ENCODE data around the gene FBXL16. TPM values are rescaled to one million over a fixed set of nuclear protein-coding genes. Genes with fewer than 3 reads are reported as not detected.
"Not testable (repeated sequence)": the region's sequence is repeated elsewhere in the genome, so short reads cannot be mapped to it uniquely, and the experiment has no call there.

Gene FBXL16
- polyA plus RNA-seq, 1 donor = 3.8 TPM

DNA sequence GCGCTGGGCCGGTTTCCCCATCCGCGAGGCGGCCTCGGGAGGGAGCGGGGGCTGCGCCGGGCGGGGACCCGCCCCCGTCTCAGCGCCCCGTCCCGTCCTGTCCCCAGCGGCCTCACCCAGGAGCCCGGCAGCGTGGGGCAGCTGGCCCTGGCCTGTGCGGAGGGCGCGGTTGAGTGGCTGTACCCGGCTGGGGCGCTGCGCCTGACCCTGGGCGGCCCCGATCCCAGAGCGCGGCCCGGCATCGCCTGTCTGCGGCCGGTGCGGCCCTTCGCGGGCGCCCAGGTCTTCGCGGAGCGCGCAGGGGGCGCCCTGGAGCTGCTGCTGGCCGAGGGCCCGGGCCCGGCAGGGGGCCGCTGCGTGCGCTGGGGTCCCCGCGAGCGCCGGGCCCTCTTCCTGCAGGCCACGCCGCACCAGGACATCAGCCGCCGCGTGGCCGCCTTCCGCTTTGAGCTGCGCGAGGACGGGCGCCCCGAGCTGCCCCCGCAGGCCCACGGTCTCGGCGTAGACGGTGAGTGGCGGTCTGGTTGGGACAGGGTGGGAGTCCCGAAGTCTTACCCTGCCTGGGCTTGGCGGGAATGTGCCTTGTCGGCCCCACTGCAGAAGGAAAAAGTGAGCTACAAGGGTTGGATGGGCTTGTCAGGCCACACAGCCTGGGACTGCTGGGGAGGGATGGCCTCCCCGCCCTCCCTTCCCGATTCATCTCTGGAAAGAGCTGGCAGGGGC lies 10.0 kb upstream of the FBXL16 start:
- WGBS (ENCODE audit: insufficient coverage, low lambda C conversion rate) = no CpG with 5 or more reads among the region's 74 CpGs
- no peaks in the 10 kb centered on the region for H3K36me3 ChIP-seq (ENCODE audit: control insufficient read depth, insufficient read depth, low read length)
- H3K4me3 ChIP-seq (ENCODE audit: low read length) = no peak overlapping the region
- H3K27ac ChIP-seq (ENCODE audit: low read length) = no peak overlapping the region
- no peak for DNase-seq
- H3K9me3 ChIP-seq (ENCODE audit: control insufficient read depth, low read depth, low read length) = peaks cover 11% of the 10 kb centered on the region
- H3K27me3 ChIP-seq (ENCODE audit: control insufficient read depth, insufficient read depth, low read length) = peaks cover 40% of the 10 kb centered on the region
- peaks cover 24% of the 10 kb centered on the region for H3K4me1 ChIP-seq (ENCODE audit: control insufficient read depth, insufficient read depth, low read length)

DNA sequence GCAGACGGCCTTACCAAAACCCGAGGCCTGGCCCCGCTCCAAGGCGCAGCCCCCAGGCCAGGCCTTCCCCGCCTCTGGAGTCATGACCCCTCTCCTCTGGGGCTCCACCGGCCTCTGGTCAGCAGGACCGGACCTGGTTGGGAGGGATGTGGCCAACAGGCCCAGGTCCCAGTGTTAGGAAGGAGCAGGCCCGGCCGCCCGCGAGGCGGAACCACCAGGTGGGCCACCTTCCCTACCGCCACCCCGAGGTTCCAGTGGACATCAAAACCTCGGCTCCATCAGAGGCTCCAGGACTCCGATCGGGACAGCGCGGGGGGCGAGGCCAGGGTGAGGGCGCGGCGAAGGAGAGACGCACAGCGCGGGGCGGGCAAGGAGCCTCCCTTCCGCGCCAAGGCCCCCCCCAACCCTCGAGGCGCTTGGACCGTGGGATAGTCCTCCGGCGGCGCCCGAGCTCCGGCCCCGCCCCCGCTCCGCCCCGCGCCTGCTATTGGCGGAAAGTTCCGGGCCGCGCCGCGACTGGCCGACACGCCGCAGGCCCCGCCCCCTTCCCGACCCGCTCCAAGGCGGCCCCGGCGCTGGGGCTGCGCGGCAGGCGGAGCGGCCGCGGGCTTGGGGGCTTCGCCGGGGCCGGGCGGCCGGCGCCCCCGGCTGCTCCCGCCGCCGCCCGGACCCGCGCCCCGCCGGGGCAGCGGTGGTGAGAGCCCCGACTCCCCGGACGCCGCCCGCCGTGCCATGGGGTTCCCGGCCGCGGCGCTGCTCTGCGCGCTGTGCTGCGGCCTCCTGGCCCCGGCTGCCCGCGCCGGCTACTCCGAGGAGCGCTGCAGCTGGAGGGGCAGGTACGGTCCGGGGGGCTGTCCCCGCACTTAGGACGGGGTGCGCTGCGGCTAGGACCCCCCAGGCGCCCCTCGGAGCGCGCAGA lies 9.2 kb upstream of the FBXL16 start, which contains the start of gene METRN:
Gene METRN (plus strand): TSS at position 561 of the 919 bp plus-strand sequence. CDS start 172 bp downstream, at position 733.
- no CpG with 5 or more reads among the region's 108 CpGs for WGBS (ENCODE audit: insufficient coverage, low lambda C conversion rate)
- peaks cover 18% of the 10 kb centered on the region for H3K4me1 ChIP-seq (ENCODE audit: control insufficient read depth, insufficient read depth, low read length)
- peaks cover 49% of the 10 kb centered on the region for H3K27me3 ChIP-seq (ENCODE audit: control insufficient read depth, insufficient read depth, low read length)
- H3K27ac ChIP-seq (ENCODE audit: low read length) = no peak within 1 kb of the TSS
- peaks cover 10% of the 10 kb centered on the region for H3K9me3 ChIP-seq (ENCODE audit: control insufficient read depth, low read depth, low read length)
- H3K4me3 ChIP-seq (ENCODE audit: low read length) = no peak within 1 kb of the TSS
- DNase-seq = peak; percentile 78 to 87
- H3K36me3 ChIP-seq (ENCODE audit: control insufficient read depth, insufficient read depth, low read length) = no peaks in the 10 kb centered on the region

- peaks cover 10% of the 10 kb centered on the region for H3K9me3 ChIP-seq (ENCODE audit: control insufficient read depth, low read depth, low read length)
- DNase-seq = no peak
- H3K27ac ChIP-seq (ENCODE audit: low read length) = no peak overlapping the region
- WGBS (ENCODE audit: insufficient coverage, low lambda C conversion rate) = no CpG with 5 or more reads among the region's 11 CpGs
- no peak overlapping the region for H3K4me3 ChIP-seq (ENCODE audit: low read length)
- no peaks in the 10 kb centered on the region for H3K36me3 ChIP-seq (ENCODE audit: control insufficient read depth, insufficient read depth, low read length)
- H3K4me1 ChIP-seq (ENCODE audit: control insufficient read depth, insufficient read depth, low read length) = peaks cover 14% of the 10 kb centered on the region
- H3K27me3 ChIP-seq (ENCODE audit: control insufficient read depth, insufficient read depth, low read length) = peaks cover 56% of the 10 kb centered on the region
These were observed 8.5 kb upstream of the FBXL16 start for GRCh38 chr16:714079-714478.

GRCh38 chr16:712740-713250 lies 7.2 kb upstream of the FBXL16 start:
- not testable (repeated sequence) for DNase-seq; H3K27ac ChIP-seq (ENCODE audit: low read length); H3K9me3 ChIP-seq (ENCODE audit: control insufficient read depth, low read depth, low read length); H3K4me3 ChIP-seq (ENCODE audit: low read length); H3K36me3 ChIP-seq (ENCODE audit: control insufficient read depth, insufficient read depth, low read length); H3K4me1 ChIP-seq (ENCODE audit: control insufficient read depth, insufficient read depth, low read length)
- peaks cover 69% of the 10 kb centered on the region for H3K27me3 ChIP-seq (ENCODE audit: control insufficient read depth, insufficient read depth, low read length)
- WGBS (ENCODE audit: insufficient coverage, low lambda C conversion rate) = no CpG with 5 or more reads among the region's 13 CpGs

DNA sequence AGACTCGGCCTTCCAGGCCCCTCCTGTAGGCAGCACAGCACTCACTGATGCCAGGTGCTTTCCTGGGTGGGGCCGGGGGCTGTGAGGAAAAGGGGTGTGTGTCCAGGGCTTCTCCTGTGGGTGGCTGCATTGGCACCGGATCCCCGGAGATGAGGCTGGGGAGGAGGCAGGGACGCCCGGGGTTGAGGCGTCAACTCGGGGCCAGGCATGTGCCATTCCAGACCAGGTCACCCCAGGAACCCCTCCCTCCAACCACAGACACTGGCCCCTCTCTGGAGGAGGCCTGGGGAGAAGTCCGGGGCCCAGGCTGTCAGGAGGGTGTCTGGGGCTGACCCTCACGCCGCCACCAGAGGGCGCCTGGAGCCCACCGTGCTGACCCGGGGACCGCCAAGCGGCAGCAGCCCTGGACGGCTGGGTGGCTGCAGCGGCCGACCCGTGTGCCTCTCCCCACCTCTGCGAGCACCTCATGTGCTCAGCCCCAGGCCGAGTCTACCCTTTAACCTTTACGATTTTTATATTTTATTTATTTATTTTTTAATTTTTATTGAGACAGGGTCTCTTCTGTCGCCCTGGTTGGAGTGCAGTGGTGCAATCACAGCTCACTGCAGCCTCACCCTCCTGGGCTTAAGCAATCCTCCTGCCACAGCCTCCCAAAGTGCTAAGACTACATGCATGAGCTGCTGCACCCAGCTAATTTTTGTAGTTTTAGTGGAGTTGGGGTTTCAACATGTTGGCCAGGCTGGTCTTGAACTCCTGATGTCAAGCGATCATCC lies 6.1 kb upstream of the FBXL16 start:
- WGBS (ENCODE audit: insufficient coverage, low lambda C conversion rate) = 0% methylated on average over 1 of the region's 25 CpGs
- Histone ChIP-seq H3K27ac (ENCODE audit: low read length) (no peak overlapping the region), H3K4me1 (ENCODE audit: control insufficient read depth, insufficient read depth, low read length) (peaks cover 6% of the 10 kb centered on the region), H3K9me3 (ENCODE audit: control insufficient read depth, low read depth, low read length) (peaks cover 5% of the 10 kb centered on the region), H3K27me3 (ENCODE audit: control insufficient read depth, insufficient read depth, low read length) (peaks cover 75% of the 10 kb centered on the region), H3K36me3 (ENCODE audit: control insufficient read depth, insufficient read depth, low read length) (no peaks in the 10 kb centered on the region), H3K4me3 (ENCODE audit: low read length) (no peak overlapping the region)
- DNase-seq = peak; percentile 48 to 56

- no peaks in the 10 kb centered on the region for H3K36me3 ChIP-seq (ENCODE audit: control insufficient read depth, insufficient read depth, low read length)
- peaks cover 3% of the 10 kb centered on the region for H3K4me1 ChIP-seq (ENCODE audit: control insufficient read depth, insufficient read depth, low read length)
- DNase-seq = no peak
- no CpG with 5 or more reads among the region's 12 CpGs for WGBS (ENCODE audit: insufficient coverage, low lambda C conversion rate)
- peak overlapping the region; percentile 45 for H3K27ac ChIP-seq (ENCODE audit: low read length)
- H3K9me3 ChIP-seq (ENCODE audit: control insufficient read depth, low read depth, low read length) = peaks cover 3% of the 10 kb centered on the region
- no peak overlapping the region for H3K4me3 ChIP-seq (ENCODE audit: low read length)
- H3K27me3 ChIP-seq (ENCODE audit: control insufficient read depth, insufficient read depth, low read length) = peaks cover 75% of the 10 kb centered on the region
These were observed 5.5 kb upstream of the FBXL16 start for GRCh38 chr16:711084-711483.

DNA sequence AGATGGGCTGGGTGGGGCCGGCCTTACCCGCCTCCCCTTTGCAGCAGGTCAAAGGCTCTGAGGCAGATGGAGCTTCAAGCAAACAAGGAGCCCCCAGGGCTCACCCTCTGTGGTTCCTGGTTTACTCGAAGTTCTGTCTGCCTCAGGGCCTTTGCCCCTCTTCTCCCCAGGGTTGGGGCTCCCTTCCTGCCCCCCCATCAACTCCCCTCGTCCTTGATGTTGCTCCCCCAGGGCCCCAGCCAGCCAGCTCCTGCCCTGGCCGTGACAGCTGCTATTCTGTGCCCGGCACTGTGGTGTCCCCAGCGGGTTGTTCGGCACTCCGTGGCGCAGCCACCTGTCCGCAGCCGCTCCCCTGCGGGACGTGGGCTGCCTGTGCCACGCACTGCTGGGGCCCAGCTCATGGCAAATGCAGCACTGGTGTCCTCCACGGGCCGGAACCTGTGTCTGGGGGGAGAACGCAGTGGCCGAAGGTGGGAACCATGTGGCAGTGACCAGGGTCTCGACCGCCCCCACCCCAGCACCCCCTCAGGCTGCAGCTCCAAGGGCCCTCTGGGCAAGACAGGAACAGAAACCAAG lies 5.0 kb upstream of the FBXL16 start:
- WGBS (ENCODE audit: insufficient coverage, low lambda C conversion rate) = no CpG with 5 or more reads among the region's 21 CpGs
- H3K27me3 ChIP-seq (ENCODE audit: control insufficient read depth, insufficient read depth, low read length) = peaks cover 73% of the 10 kb centered on the region
- H3K36me3 ChIP-seq (ENCODE audit: control insufficient read depth, insufficient read depth, low read length) = no peaks in the 10 kb centered on the region
- H3K27ac ChIP-seq (ENCODE audit: low read length) = peak overlapping the region; percentile 45
- H3K4me3 ChIP-seq (ENCODE audit: low read length) = no peak overlapping the region
- peaks cover 3% of the 10 kb centered on the region for H3K9me3 ChIP-seq (ENCODE audit: control insufficient read depth, low read depth, low read length)
- DNase-seq = no peak
- H3K4me1 ChIP-seq (ENCODE audit: control insufficient read depth, insufficient read depth, low read length) = peaks cover 3% of the 10 kb centered on the region

DNA sequence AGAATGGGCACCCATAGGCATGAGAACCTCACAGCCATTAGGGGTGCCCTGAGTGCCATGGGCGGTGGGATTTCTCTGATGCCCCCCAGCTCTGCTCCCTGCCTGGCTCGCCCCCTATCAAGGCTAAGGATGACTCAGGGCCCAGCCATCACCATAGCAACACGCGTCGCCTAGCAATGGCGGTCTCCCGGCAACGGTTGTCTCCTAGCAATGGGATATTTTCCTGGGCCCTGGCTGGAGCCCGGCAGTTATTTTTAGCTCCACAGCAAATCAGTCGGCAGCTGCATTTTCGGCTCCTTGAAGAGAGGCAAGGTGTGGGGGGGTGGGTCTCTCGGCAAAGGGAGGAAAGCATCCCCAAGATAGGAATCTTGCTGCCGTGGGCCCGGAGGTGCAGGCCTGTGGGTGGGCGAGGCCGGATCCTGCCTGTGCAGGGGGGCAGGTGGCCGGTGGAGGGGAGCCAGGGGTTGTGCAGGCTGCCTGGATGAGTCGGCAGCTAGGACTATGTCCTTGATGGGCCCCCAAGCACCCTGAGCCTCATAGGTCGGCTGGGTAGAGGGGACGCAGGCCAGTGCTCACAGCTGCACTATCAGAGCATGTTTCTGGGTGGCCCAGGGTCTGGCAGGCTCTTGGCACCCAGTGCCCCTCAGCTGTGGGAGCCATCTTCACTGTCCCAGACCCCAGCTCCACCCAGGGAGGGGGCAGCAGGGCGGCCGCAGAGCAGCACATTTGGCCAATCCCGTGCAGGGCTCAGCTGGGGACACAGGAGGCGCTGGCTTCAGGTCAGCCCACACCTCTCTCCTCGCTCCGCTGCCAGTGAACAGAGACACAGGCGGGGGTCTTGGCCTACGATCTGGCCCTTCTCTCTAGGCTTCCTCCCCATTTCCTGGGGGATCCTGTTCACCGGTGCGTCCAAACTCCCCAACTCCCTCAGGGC lies 4.2 kb upstream of the FBXL16 start:
- Histone ChIP-seq H3K36me3 (ENCODE audit: control insufficient read depth, insufficient read depth, low read length) (no peaks in the 10 kb centered on the region), H3K4me3 (ENCODE audit: low read length) (peak overlapping the region; percentile 6), H3K27ac (ENCODE audit: low read length) (peak overlapping the region; percentile 45), H3K4me1 (ENCODE audit: control insufficient read depth, insufficient read depth, low read length) (peaks cover 3% of the 10 kb centered on the region), H3K9me3 (ENCODE audit: control insufficient read depth, low read depth, low read length) (peaks cover 3% of the 10 kb centered on the region), H3K27me3 (ENCODE audit: control insufficient read depth, insufficient read depth, low read length) (peaks cover 76% of the 10 kb centered on the region)
- DNase-seq = peak in 1 of 2 donors; percentile 48
- no CpG with 5 or more reads among the region's 30 CpGs for WGBS (ENCODE audit: insufficient coverage, low lambda C conversion rate)

GRCh38 chr16:708959-709358 lies 3.4 kb upstream of the FBXL16 start:
- peaks cover 3% of the 10 kb centered on the region for H3K4me1 ChIP-seq (ENCODE audit: control insufficient read depth, insufficient read depth, low read length)
- DNase-seq = no peak
- no peak overlapping the region for H3K4me3 ChIP-seq (ENCODE audit: low read length)
- peaks cover 3% of the 10 kb centered on the region for H3K9me3 ChIP-seq (ENCODE audit: control insufficient read depth, low read depth, low read length)
- WGBS (ENCODE audit: insufficient coverage, low lambda C conversion rate) = no CpG with 5 or more reads among the region's 4 CpGs
- no peaks in the 10 kb centered on the region for H3K36me3 ChIP-seq (ENCODE audit: control insufficient read depth, insufficient read depth, low read length)
- peaks cover 77% of the 10 kb centered on the region for H3K27me3 ChIP-seq (ENCODE audit: control insufficient read depth, insufficient read depth, low read length)
- no peak overlapping the region for H3K27ac ChIP-seq (ENCODE audit: low read length)

Data from large intestine (tissue), 3 donors.